NCI-H82 (cell line): ENCODE data around the gene THYN1.

Experiments
- DNase-seq: peaks from one replicate; lab custom pipeline; 2025; lab: John Stamatoyannopoulos, UW

Gene THYN1

DNA sequence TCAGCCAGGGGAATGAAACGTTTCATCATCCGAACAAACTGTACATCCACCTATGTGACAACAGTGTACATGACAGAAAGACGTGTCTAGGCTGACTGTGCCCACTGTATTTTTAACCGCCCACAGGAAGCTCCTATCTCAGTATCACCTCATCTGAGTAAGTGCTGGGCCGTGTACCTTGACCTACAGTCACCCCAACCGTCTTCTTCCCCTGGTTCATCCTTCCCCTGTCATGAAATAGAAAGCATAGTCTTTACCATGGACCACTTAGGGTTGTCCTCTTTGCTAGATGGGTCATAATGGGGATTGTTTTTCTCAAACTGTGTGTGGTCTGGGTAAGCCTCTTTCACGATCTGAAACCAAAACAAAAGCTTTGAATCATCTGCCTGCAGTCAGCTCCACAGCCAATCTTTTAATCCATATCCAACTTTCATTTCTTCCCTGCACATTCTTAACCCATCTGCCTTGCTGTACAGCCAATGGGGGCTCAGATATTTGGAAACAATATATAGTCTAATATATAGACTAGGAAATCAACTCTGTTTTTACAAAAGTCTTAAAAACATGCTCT lies 4.2 kb downstream of the THYN1 start:
- DNase-seq, result peak; percentile 14

DNA sequence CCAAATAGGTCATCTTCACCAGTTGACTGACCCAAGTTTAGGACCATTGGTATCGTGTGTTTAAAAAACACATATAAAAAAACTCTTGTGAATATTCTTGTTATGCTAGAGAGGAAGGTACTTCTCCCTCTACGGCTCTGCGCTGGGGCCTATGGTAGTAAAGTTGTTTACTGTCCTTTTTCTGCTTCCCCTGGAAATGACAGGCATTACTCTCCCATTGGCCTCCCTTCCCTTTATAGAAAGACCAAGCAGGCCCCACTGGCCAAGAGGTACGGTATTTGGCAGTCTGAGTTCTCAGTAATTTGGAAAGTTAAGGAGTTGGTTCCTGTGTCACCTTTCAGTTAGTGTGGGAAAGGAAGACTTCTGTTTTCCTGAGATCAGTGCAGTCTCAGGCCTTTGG lies 6.5 kb downstream of the THYN1 start:
- DNase-seq, result no peak

DNA sequence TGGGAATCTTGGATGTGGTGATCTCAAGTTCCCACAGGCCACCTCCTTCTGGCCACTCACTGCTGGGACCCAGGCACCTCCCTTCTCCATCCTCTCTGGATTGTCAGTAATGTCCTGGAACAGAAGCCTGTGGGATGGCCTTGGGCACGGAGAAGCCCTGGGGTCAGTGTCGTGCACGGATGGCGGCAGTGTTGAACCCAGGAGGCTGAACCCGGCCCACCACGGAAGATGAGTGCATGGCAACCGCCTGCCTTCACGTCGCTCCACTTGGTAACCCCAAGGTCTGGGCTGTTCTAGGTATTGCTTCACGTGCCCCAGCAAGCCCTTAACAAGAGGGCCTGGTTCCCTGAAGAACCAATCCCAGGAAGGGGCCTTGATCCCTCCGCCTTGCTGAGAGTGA lies 7.1 kb downstream of the THYN1 start:
- no peak for DNase-seq

DNA sequence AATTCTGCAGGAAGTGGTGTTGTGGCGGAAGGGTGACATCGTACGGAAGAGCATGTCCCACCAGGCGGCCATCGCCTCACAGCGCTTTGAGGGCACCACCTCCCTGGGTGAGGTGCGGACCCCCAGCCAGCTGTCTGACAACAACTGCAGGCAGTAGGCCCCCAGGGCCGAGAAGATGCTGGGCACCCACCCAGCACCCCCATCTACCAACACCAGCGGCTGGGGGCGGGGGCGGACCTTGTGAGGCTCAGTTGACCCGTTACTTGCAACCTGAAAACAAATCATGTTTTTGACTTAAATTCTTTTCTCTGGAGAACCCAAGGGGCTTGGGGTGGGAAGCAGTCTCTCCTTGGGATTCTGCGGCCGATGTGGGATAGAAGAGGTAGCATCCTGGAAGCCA lies 7.7 kb downstream of the THYN1 start:
- DNase-seq, result no peak

DNA sequence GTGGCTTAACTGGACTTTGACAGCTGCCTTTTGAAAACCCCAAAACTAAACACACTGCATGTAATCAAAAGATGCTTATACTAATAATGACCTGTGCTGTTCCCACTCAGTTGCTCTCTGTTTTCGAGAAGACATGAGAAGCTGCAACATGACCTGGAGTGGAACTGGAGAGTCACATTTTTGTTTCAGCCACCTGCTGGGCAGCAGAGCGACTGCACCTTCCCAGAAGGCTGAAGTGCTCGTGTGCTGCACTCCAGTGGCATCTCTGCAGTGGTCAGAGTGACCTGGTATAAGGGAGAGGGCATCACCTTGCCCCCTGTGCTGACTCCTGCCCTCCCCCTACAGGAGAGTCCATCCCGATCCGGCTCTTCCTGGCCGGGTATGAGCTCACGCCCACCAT lies 8.6 kb downstream of the THYN1 start:
- DNase-seq, result no peak

DNA sequence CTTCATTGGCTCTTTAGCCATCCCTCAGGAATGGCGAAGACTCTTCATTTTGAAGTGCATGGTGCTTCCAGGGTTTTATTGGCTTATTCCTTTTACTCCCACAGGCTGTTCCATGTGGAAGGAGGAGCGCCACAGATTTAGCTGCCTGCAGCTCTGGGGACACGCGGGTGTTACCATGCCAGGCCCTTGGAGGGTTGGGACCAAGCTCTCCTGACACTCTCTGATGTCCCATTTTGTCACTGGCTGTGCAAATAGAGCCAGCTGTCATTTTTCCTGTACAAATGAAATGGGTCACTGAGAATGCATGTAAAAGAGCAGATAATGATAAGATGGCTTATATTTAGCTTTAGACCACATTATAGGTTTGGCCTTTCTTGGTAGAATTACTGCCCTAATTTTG lies 9.2 kb downstream of the THYN1 start:
- no peak for DNase-seq

DNA sequence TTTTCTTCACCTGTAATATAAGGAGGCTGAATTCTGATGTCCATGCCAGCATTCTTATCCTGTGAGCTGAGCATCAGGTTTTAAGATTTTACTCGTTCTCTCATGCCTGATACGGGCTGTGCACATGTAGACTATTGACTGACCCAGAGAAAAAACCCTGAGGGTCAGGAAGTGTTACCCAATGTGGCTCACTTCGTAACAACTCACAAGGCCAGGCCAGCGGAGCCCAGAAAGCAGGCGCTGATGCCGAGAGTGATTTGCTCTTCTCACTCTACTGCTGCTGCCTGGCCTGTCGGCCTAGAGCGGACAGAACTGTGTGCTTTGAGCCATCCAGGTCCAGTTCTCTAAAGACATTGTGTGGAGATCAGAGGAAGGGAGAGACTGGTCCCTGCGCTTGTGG lies 10.8 kb downstream of the THYN1 start:
- DNase-seq, result no peak

DNA sequence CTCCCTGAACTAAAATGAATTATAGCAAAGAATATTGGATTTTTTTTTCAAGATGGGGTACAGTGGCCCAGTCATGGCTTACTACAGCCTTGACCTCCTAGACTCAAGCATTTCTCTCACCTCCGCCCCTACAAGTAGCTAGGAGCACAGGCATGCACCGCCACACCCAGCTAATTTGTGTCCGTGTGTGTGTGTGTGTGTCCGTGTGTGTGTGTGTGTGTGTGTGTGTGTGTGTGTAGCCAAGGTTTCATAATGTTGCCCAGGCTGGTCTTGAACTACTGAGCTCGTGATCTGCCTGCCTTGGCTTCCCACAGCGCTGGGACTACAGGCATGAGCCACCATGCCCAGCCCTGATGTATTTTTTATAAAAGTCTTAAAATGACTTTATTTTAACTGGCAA lies 12.6 kb downstream of the THYN1 start:
- no peak for DNase-seq

DNA sequence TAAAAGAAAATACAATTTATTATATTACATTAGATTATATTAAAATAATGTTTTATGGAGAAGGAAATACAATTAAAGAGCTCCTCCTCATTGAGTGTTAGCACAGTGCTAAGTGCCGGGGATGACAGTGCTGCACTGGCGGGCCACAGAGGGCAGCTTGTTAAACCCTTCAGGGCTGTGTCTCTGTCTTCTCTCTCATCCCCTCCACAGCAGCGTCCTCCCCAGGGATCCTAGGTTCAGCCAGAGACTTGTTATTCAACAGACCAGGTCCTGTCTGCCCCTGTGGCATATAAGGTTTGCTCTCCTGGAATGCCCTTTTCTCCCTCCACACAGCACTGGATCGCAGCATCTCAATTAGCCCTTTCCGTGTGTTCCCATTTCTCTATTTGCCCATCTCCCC lies 14.2 kb downstream of the THYN1 start:
- no peak for DNase-seq

DNA sequence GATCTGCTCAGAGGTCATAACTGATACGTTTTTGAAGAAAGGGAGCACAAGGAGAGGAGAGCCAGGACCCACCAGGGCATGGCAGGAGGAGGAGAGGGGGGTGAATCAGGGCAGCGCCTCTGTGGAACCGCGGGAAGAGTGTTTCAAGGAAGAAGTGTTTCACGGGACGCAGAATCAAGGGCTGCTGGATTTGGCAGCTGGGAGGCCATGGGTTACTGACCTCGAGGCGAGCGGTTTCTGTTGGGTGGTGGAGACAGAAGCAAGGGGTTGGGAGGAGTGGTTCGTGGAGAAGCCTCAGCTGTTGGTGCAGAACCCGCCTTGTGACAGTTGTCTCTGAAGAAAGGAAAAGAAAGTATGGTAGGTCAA lies 15.6 kb downstream of the THYN1 start:
- no peak for DNase-seq

DNA sequence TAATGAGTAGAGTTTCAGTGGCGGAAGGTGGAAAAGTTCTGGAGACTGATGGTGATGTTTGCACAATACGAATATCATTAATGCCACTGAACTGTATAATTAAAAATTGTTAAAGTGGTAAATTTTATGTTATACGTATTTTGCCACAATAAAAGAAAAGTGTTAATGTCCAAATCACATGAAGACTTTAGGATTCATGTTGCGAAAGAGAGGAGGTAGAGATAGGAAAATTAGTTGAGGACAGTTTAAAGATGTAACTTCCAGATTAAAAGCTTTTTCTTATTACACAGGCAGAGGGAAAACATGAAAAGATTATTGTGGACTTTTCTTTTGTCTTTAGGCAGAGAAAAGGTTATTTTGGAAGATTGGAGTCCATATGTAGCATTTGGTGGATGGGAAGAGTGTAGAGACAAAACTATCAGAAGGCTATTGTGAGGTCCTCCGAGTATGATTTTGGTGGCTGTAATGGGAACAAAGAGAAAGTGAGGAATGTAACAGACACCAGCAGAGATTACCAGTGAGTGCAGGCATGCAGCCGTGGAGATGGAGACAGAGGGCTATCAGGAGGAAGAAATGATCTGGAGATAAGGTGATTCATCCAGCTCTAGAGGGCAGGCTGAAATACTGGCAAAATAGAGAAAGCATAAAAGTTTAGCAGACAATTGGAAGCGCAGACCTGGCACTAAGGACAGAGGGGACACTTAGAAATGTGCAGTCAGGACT lies 16.2 kb downstream of the THYN1 start:
- no peak for DNase-seq

DNA sequence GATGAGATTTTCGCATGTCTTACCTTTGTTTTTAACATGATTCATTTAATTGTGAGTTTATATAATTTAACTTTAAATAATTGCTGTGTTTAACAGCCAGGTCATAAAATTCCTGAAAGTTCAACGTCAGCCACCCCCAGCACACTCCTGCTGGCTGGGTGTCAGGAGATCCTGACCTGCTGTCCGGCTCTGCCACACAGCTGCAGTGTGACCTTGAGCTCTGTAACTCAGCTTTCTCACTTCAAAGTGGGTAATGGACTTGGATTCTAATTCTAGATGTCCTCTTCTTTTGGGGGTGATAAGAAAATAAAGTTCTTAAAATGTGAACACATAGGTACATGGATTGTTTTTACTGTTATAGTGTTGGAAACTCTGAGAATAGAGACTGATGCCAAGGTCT lies 17.8 kb downstream of the THYN1 start:
- DNase-seq, result no peak

DNA sequence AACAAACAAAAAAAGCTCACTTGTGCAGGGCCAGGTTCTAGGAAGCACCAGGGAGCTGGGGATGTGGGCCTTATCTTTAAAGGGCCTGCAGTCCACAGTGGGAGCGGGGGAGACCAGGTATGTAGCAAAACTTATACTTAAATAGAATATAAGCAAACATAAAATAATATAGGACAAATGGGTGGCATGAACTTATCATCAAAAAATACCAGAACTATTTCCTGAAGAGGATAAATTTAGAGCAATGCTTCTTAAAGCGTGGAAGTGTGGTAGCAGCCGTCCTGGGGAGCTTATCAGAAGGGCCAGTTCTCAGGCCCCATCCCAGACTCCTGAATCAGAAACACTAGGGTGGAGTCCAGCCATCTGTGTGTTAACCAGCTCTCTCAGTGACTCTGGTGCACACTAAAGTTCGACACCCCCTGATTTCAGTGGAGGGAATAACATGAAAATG lies 19.4 kb downstream of the THYN1 start:
- DNase-seq, result no peak

DNA sequence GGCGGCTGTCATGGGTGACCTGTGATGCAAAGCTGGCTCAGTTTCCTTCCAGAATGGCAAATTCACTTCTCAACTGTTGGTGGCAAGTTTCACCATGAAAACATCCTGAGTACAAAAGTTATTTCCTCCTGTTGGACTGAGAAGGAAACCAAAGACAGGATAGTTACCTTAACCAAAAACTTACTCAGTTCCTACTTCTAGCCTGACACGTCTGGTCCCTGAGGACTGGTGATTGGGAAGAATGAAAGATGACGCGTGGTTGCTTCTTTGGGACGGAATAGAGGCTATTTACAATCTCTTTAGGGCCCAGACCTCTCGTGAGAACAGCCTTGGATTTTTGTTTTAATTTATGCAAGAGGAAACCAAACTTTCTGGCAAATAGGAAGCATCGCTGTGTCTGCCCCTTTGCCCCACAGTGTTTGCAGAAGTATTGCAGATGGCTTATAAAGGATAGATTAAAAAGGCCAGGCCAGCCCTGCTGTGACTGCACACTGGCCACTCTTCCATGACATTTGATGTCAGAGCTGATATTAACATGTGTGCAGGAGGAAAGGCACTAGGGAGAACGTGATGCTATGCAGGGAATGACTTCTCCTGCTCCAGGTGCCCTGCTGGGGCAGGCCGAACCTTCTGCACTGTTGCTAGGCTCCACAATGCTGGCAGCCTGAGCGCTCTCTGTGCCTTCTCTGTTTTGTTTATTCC lies 21.0 kb downstream of the THYN1 start:
- DNase-seq, result no peak

DNA sequence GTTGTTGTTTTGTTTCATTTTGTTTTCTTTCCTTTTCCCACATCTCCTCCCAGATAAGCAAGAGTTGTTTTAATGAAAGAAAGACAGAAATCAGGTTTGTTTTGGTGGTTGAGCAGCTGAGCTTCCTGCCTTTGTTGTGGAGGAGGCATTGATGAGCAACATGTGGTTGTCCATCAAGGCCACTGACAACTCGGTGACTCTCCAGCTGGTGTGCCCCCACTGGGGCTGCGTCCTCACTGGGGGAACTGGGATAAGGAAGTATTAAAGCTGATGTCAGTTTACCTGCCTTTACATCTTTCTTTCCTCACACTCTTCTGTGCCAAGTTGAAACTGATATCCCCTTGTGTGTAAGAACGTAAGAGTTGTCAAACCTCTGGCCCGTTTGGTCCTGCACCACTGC lies 22.8 kb downstream of the THYN1 start:
- DNase-seq, result no peak

DNA sequence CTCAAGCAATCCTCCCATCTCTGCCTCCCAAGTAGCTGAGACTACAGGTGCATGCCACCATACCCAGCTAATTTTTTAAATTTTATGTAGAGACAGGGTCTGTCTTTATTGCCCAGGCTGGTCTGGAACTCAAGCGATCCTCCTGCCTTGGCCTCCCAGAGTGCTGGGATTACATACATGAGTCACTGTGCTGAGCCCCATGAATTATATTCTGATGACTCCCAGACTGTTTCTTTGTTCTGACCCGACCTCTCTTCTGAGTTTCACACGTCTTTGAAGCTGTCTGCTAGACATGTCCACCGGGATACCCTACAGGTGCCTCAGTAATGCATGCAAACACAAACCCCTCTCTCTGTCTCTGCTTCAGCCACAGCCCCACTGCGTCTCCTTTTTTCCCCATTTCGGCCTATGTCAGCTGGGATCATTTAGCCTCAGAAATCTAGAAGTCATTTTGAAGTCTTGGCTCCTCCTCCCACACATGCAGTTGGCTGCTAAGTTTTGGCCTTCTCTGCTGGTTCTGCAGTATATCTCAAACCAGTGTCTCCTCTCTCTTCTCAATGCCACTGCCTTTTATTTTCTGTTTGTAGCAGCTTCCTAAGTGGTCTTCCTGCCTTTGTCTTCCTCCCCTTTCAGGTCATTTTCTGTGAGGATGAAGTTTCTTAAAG lies 23.9 kb downstream of the THYN1 start:
- no peak for DNase-seq

DNA sequence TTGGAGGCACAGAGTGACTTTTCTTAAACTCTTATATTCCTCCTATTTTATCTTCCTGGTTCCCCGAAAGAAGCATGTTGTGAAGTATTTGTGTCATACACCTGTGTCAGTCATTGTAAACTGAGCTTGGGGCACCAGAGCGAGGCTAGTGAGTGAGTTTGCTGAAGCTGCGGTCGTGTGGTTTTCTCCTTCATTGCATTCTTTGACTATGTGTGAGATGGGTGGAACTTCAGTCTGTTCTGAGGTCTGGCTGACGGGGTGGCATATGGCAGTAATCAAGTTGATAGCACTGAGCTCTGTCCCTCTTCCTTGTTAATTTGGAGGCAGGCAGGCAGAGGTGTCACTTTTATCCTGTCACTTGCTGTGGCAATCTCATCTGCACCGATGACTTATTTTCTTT lies 24.5 kb downstream of the THYN1 start:
- peak; percentile 37 for DNase-seq

DNA sequence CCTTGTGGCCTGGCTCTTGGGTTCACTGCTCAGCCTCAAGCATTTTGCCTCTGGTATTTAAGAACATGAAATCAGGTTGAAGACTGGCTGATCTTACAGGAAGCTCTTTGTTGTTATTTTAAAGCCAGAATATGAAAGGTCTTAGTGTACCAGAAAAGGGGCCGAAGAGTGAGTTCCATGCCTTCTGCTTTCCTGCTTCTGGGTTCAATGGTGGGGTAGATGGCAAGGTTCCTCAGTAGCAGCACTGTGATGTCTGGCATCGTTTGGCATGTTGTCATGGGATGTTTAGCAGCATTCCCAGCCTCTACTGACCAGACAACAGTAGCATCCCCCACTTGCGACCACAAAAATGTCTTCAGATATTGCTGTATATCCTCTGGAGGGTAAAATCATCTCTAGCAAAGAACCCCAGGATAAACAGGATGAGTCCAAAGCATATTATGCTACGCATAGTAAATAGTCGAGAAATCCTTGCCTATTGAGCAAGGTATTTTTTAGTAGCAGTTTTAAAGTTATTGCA lies 26.3 kb downstream of the THYN1 start:
- DNase-seq, result no peak

DNA sequence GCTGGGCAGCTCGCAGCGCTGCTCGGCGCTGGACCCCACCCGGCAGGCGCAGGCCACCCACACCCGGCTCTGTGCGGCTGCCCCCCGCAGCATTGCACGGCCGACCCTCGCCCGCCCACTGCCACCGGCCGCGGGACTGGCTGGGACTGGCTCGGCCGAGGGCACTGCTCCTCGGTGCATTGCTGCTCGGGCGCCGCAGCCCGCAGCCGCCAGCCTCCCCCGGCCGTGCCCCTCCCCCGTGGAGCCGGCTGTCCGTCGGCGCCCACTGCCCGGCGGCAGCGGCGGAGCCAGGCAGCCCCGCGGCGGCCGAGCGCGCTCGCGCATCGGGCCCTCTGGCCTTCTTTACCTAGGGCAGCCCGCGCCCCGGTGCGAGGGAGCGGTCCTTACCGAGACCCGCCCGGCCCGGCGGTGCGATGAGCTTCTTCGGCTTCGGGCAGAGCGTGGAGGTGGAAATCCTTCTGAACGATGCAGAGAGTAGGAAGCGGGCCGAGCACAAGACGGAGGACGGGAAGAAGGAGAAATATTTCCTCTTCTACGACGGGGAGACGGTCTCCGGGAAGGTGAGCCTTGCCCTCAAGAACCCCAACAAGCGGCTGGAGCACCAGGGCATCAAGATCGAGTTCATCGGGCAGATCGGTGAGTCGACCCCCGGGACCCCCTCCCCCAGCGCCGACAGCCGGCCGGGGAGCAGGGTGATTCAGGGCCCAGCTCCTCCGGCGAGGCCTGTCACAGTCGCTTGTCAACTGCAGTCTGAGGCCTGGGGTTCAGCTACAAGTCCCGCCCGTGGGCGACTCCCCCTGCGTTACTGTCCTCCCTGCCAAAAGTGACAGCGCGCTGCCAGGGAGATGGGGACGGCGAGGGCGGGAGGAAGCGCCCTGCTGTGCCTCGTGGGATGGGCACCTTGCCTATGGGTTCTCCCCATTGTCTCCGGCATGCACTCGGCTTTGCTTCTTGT lies 28.2 kb downstream of the THYN1 start:
- DNase-seq, result peak; percentile 55

DNA sequence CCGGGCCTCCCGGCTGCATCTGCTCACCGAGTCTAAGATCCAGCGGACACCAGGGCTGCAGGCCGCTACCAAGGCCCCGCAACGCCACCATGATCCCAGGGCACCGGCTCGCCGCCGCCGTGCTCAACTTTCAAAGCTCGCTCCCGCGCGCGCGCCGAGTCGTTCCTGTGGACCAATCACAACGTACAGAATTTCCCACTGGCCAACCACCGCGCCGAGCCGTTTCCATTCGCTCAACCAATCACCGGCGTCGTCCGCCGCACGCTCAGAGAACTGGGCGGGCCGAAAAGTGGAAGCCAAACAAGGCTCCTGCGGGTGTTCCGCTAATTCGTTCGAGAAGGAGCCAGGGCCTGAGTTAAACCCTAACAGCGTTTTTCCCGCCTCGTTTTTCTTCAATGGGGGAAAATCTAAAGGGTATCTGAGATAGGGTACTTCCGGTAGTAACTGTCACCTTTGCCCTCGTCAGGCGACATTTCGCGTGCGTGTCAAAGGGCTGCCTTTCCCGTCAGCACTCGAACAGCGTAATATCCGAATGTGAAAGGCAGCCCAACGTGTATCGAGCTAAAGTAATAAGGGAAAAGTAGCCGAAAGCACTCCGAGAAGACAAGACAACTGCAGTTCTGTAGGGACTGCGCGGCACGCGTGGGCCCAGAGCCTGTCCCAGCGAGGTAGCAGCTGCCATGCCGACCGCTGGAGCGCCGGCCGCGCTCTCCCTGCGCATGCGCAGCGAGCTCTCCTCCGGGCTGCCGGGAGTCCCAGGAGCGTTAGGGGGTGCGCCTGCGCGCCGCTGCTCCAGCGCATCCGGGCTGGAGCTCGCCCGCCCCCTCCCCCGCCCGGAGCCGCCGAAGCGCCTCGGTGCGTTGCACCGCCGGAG lies 29.1 kb downstream of the THYN1 start, which contains the start of the genes NCAPD3 and VPS26B:
Gene NCAPD3, minus strand, starts transcription at position 132 of the 874 bp plus-strand sequence. Its CDS starts 41 bp downstream, at position 91.
Gene VPS26B, plus strand, starts transcription at position 836 of the 874 bp plus-strand sequence. CDS start 452 bp downstream, outside the sequence.
- DNase-seq, result peak; percentile 97
